Panc1 (cell line): ENCODE results near the gene KRTAP12-2. TPM values are rescaled to one million over a fixed set of nuclear protein-coding genes. Genes with fewer than 3 reads are reported as not detected.

ENCODE experiments used
- ATAC-seq: fragments of 200-7000 bp; cut with Tn5 transposase; 2 replicates; pipeline ENCODE4 v1.9.1; 2020; ENCODE audit warnings: mild to moderate bottlenecking, moderate library complexity
- BruUV-seq: library from RNA; stranded (reverse); fragments of 400-500 nt; replicated peaks from 2 replicates; lab custom pipeline; 2021; lab: Mats Ljungman, UMichigan
- CTCF ChIA-PET: fragments of 300-600 bp; sonication (Branson Sonifier 250); formaldehyde crosslinking; loops from one replicate; lab custom pipeline; 2022; ENCODE audit warnings: antibody characterized with exemption; lab: Charles Lee
- POLR2A ChIA-PET: fragments of 300-600 bp; sonication (Branson Sonifier 250); formaldehyde crosslinking; loops from one replicate; lab custom pipeline; 2022; ENCODE audit warnings: antibody characterized with exemption; lab: Charles Lee
- DNase-seq: peaks from one replicate; pipeline ENCODE4 v3.0.0-alpha.2; 2010; ENCODE audit warnings: low read depth, low spot score
- H3K27ac ChIP-seq: 2 replicates; pipeline ENCODE4 v1.5.1; 2011; ENCODE audit warnings: mild to moderate bottlenecking, low read length, inconsistent platforms
- H3K27me3 ChIP-seq: fragments of 200-500 bp; sonication (Bioruptor generic); 2 replicates; pipeline ENCODE4 v1.6.0; 2014; ENCODE audit warnings: low read length, inconsistent platforms; ENCODE audit not compliant: control insufficient read depth, insufficient read depth
- H3K36me3 ChIP-seq: fragments of 200-500 bp; sonication (Bioruptor generic); 2 replicates; pipeline ENCODE4 v1.5.1; 2014; ENCODE audit warnings: inconsistent platforms, mild to moderate bottlenecking, low read length, moderate library complexity; ENCODE audit not compliant: control insufficient read depth, insufficient read depth
- H3K4me1 ChIP-seq: 2 replicates; pipeline ENCODE4 v1.5.1; 2011; ENCODE audit warnings: inconsistent platforms, mild to moderate bottlenecking, low read length, moderate library complexity; ENCODE audit not compliant: control insufficient read depth, insufficient read depth
- H3K4me3 ChIP-seq, 2 experiments: 2 replicates each; pipeline ENCODE4 v1.5.1; 2011 to 2012; ENCODE audit warnings: low read depth in 2 of 2, low read length in 2 of 2, mild to moderate bottlenecking in 2 of 2, inconsistent platforms in 1 of 2, moderate library complexity in 1 of 2
- H3K9me3 ChIP-seq: fragments of 200-500 bp; sonication (Bioruptor generic); 2 replicates; pipeline ENCODE4 v1.5.1; 2014; ENCODE audit warnings: low read depth, mild to moderate bottlenecking, inconsistent platforms, low read length, moderate library complexity; ENCODE audit not compliant: control insufficient read depth, insufficient read depth
- CTCF ChIP-seq: fragments of 450-650 bp; IDR thresholded peaks from 2 replicates; pipeline ENCODE4 v1.5.1; 2017; ENCODE audit warnings: mild to moderate bottlenecking
- POLR2AphosphoS5 ChIP-seq: IDR thresholded peaks from 2 replicates; pipeline ENCODE4 v1.6.1; 2012; ENCODE audit warnings: mild to moderate bottlenecking, low read depth, low read length, moderate library complexity
- REST ChIP-seq, 2 experiments: IDR thresholded peaks; 2 replicates each; pipeline ENCODE4 v1.6.1; 2011 to 2012; ENCODE audit warnings: low read depth in 2 of 2, control low read depth in 1 of 2, low read length in 1 of 2, mild to moderate bottlenecking in 1 of 2, moderate library complexity in 1 of 2; ENCODE audit not compliant: insufficient read depth in 1 of 2
- SIN3A ChIP-seq: IDR thresholded peaks from 2 replicates; pipeline ENCODE4 v1.6.1; 2012; ENCODE audit warnings: low read depth, mild to moderate bottlenecking, low read length, moderate library complexity, borderline replicate concordance; ENCODE audit not compliant: insufficient read depth
- TCF7L2 ChIP-seq: IDR thresholded peaks from 2 replicates; pipeline ENCODE4 v1.6.1; 2011; ENCODE audit warnings: mild to moderate bottlenecking, low read depth, low read length, inconsistent platforms
- in situ Hi-C: cut with HindIII; loops from 2 replicates; pipeline ENCODE4 v1.10.0; 2016; ENCODE audit warnings: low sequenced_read_pairs, low pct_unique_long_range_greater_than_20kb
- intact Hi-C: fragments of 100-400 bp; cut with micrococcal nuclease; formaldehyde crosslinking; loops from one replicate; pipeline ENCODE4 v1.10.0; 2022; ENCODE audit not compliant: unreplicated experiment
- total RNA-seq: library from RNA; stranded (reverse); gene quantifications from one replicate; pipeline ENCODE4 v1.2.1, GENCODE V29; 2021; ENCODE audit not compliant: unreplicated experiment

The KRTAP12-2 gene
- total RNA-seq, 1 experiment from 2014 or later, result not detected

DNA sequence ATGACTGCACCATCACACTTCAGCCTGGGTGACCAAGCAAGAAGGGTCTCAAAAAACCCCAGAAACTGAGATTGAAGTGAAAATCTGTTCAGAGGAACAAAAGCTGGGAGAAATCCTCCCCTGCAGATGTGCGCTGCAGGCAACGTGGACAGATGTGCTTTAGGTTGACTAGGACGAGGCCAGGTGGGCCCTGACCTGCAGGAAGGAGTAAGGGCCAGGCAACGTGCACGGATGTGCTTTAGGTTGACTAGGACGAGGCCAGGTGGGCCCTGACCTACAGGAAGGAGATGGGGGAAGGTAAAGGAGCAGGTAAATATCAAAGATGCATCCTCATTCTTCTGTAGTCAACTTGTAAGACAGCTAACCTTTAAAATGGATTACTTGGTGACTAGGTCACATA lies 17.8 kb upstream of the KRTAP12-2 start:
- CTCF ChIA-PET, result no interaction called here
- H3K36me3 ChIP-seq, result no peaks in the 10 kb centered on the region
- no peaks in the 10 kb centered on the region for H3K27me3 ChIP-seq
- no peak overlapping the region for H3K4me3 ChIP-seq
- ATAC-seq (no peak), DNase-seq (no peak)
- no peak for TF ChIP-seq CTCF
- TF ChIP-seq SIN3A, result no peak
- TF ChIP-seq REST (IDR thresholded peaks at IDR 0.05; ENCODE audit: insufficient read depth in 1 of 2, low read depth in 2 of 2, low read length in 1 of 2), result no peak
- in situ Hi-C loops, result no loop called here
- intact Hi-C loops, result no loop called here
- BruUV-seq, result no TSS peak
- POLR2A ChIA-PET, result no interaction called here
- H3K4me1 ChIP-seq, result no peaks in the 10 kb centered on the region
- H3K27ac ChIP-seq, result no peak overlapping the region
- no peaks in the 10 kb centered on the region for H3K9me3 ChIP-seq

GRCh38 chr21:44684077-44684476 lies 17.4 kb upstream of the KRTAP12-2 start:
- in situ Hi-C loops, result no loop called here
- H3K36me3 ChIP-seq, result no peaks in the 10 kb centered on the region
- DNase-seq (no peak), ATAC-seq (no peak)
- no TSS peak for BruUV-seq
- H3K27me3 ChIP-seq, result no peaks in the 10 kb centered on the region
- no peaks in the 10 kb centered on the region for H3K9me3 ChIP-seq
- no peaks in the 10 kb centered on the region for H3K4me1 ChIP-seq
- POLR2A ChIA-PET, result no interaction called here
- no peak for TF ChIP-seq SIN3A
- H3K4me3 ChIP-seq, result no peak overlapping the region
- CTCF ChIA-PET, result no interaction called here
- intact Hi-C loops, result no loop called here
- H3K27ac ChIP-seq, result no peak overlapping the region

DNA sequence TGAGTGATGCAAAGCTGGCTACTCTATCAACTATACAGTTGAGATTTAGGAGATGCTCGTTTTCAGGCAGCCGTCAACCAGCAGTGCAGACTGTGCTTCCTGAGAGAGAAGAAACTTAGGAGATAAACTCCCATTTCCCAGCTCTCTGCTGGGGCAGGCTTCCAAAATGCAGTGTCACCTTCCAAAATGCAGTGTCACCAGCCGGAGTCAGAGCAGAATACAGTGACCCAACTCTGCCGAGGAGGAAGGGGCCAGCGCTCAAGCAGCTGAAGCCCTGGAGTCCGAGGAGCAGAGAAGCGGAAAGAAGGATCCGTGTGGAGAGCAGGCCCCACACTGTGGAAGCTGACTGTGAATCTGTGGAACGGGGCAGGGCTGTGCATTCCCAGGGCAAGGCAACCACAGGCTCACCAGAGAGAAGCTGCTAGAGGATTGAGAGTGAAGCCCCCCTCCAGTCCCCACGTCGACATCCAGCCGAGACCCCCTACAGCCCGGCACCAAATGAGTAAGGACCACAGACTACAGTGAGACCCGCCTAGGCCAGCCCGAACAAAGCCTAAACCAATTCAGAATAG lies 15.9 kb upstream of the KRTAP12-2 start:
- intact Hi-C loops (no loop called here), in situ Hi-C loops (no loop called here)
- no peaks in the 10 kb centered on the region for H3K36me3 ChIP-seq
- no peak for DNase-seq
- no peaks in the 10 kb centered on the region for H3K9me3 ChIP-seq
- TF ChIP-seq POLR2AphosphoS5, result no peak
- no peak for TF ChIP-seq CTCF
- no peak for TF ChIP-seq REST (IDR thresholded peaks at IDR 0.05; ENCODE audit: insufficient read depth in 1 of 2, low read depth in 2 of 2, low read length in 1 of 2)
- TF ChIP-seq SIN3A, result no peak
- no peak for TF ChIP-seq TCF7L2
- H3K4me1 ChIP-seq, result no peaks in the 10 kb centered on the region
- no peak overlapping the region for H3K4me3 ChIP-seq
- CTCF ChIA-PET, result no interaction called here
- ATAC-seq, result no peak
- BruUV-seq, result no TSS peak
- POLR2A ChIA-PET, result no interaction called here
- no peak overlapping the region for H3K27ac ChIP-seq
- no peaks in the 10 kb centered on the region for H3K27me3 ChIP-seq
